Endothelial cell of umbilical vein (primary cell): ENCODE measurements around the gene PDCD1LG2. TPM values are rescaled to one million over a fixed set of nuclear protein-coding genes. Genes with fewer than 3 reads are reported as not detected.

Experiments
- BruUV-seq: library from RNA; stranded (reverse); fragments of 400-500 nt; replicated peaks from 2 replicates; lab custom pipeline; 2021; lab: Mats Ljungman, UMichigan
- CTCF ChIA-PET: fragments of 300-600, 350-600 bp; sonication (Branson Sonifier 250); formaldehyde crosslinking; loops from one replicate; lab custom pipeline; 2021; ENCODE audit warnings: antibody characterized with exemption, inconsistent platforms; lab: Charles Lee
- POLR2A ChIA-PET: fragments of 300-600, 350-600 bp; sonication (Branson Sonifier 250); formaldehyde crosslinking; loops from one replicate; lab custom pipeline; 2021; ENCODE audit warnings: antibody characterized with exemption, inconsistent platforms; lab: Charles Lee
- DNase-seq: peaks from one replicate; pipeline ENCODE4 v3.0.0-alpha.2; 2011; ENCODE audit warnings: low read depth, low spot score
- FAIRE-seq: peaks from 2 replicates; lab custom pipeline; 2011; peaks lifted over from hg19 to GRCh38; lab: Jason Lieb, UNC
- H2AFZ ChIP-seq: 2 replicates; pipeline ENCODE4 v1.6.0; 2012; ENCODE audit warnings: low read depth, low read length, control low read depth, inconsistent platforms
- H3K27ac ChIP-seq: 2 replicates; pipeline ENCODE4 v1.5.1; 2011; ENCODE audit warnings: low read depth, mild to moderate bottlenecking, control low read depth, low read length, moderate library complexity; ENCODE audit not compliant: insufficient read depth
- H3K27me3 ChIP-seq, 2 experiments: 2 replicates each; pipeline versions ENCODE4 v1.6.0 to v1.6.1; 2011; ENCODE audit warnings: low read length in 2 of 2, mixed read lengths in 1 of 2; ENCODE audit not compliant: control insufficient read depth in 2 of 2, insufficient read depth in 2 of 2
- H3K36me3 ChIP-seq, 2 experiments: 2 replicates in 1 of 2; 3 replicates in 1 of 2; pipeline ENCODE4 v1.5.1; 2011; ENCODE audit warnings: low read length in 2 of 2, mild to moderate bottlenecking in 1 of 2, moderate library complexity in 1 of 2; ENCODE audit not compliant: control insufficient read depth in 2 of 2, insufficient read depth in 2 of 2; ENCODE audit errors: extremely low read depth in 1 of 2
- H3K4me1 ChIP-seq: 3 replicates; pipeline ENCODE4 v1.5.1; 2011; ENCODE audit warnings: mild to moderate bottlenecking, low read length; ENCODE audit not compliant: control insufficient read depth, insufficient read depth; ENCODE audit errors: extremely low read depth
- H3K4me2 ChIP-seq: 2 replicates; pipeline ENCODE4 v1.6.1; 2011; ENCODE audit warnings: low read length, control low read depth, mixed read lengths; ENCODE audit not compliant: insufficient read depth
- H3K4me3 ChIP-seq, 3 experiments: fragments of 200-600 bp in 1 of 3; sonication (generic), shearing (Covaris generic) in 1 of 3; replicated peaks in 1 of 3; 2 replicates each; pipeline ENCODE4 v1.5.1; 2011 to 2016; ENCODE audit warnings: control low read depth in 3 of 3, low read length in 3 of 3, mild to moderate bottlenecking in 2 of 3, inconsistent platforms in 1 of 3, low read depth in 1 of 3, moderate library complexity in 1 of 3; ENCODE audit not compliant: insufficient read depth in 1 of 3
- H3K79me2 ChIP-seq: 2 replicates; pipeline ENCODE4 v1.6.0; 2012; ENCODE audit warnings: low read length, inconsistent platforms; ENCODE audit not compliant: control insufficient read depth, insufficient read depth
- H3K9ac ChIP-seq: replicated peaks from 2 replicates; pipeline ENCODE3; 2011; ENCODE audit warnings: low read length, control low read depth; ENCODE audit not compliant: insufficient read depth; ENCODE audit errors: extremely low read depth
- H3K9me1 ChIP-seq: replicated peaks from 3 replicates; pipeline ENCODE4 v1.6.0; 2011; ENCODE audit warnings: mild to moderate bottlenecking, low read length; ENCODE audit not compliant: control insufficient read depth, insufficient read depth; ENCODE audit errors: extremely low read depth
- H3K9me3 ChIP-seq: replicated peaks from 2 replicates; pipeline ENCODE4 v1.5.1; 2012; ENCODE audit warnings: low read length, inconsistent platforms; ENCODE audit not compliant: control insufficient read depth, insufficient read depth
- H4K20me1 ChIP-seq: replicated peaks from 2 replicates; pipeline ENCODE3; 2011; ENCODE audit warnings: mild to moderate bottlenecking, low read length; ENCODE audit not compliant: control insufficient read depth, insufficient read depth; ENCODE audit errors: extremely low read depth
- CTCF ChIP-seq, 2 donors: IDR thresholded peaks; 1 replicate in 1 of 2; 2 replicates in 1 of 2; pipeline ENCODE4 v1.5.1; 2011; ENCODE audit warnings: low read length in 2 of 2, mild to moderate bottlenecking in 2 of 2, moderate library complexity in 2 of 2, control low read depth in 1 of 2, inconsistent platforms in 1 of 2, low read depth in 1 of 2; ENCODE audit not compliant: insufficient read depth in 1 of 2; ENCODE audit errors: extremely low read depth in 1 of 2
- EZH2 ChIP-seq: IDR thresholded peaks from 2 replicates; pipeline ENCODE4 v1.6.1; 2012; ENCODE audit warnings: borderline replicate concordance, low read depth, mild to moderate bottlenecking, moderate library complexity, low read length, inconsistent platforms; ENCODE audit not compliant: severe bottlenecking
- FOS ChIP-seq: IDR thresholded peaks from 2 replicates; pipeline ENCODE4 v1.6.1; 2011; ENCODE audit warnings: mild to moderate bottlenecking, low read length, moderate library complexity, borderline replicate concordance; ENCODE audit not compliant: insufficient read depth
- GATA2 ChIP-seq: IDR thresholded peaks from 2 replicates; pipeline ENCODE4 v1.7.0; 2011; ENCODE audit warnings: low read depth, mild to moderate bottlenecking, moderate library complexity, mixed read lengths, low read length; ENCODE audit not compliant: insufficient read length, insufficient read depth
- JUN ChIP-seq: IDR thresholded peaks from 2 replicates; pipeline ENCODE4 v1.6.1; 2011; ENCODE audit warnings: borderline replicate concordance, low read depth; ENCODE audit not compliant: insufficient read length, insufficient read depth
- MAX ChIP-seq: IDR thresholded peaks from 2 replicates; pipeline ENCODE4 v1.6.1; 2011; ENCODE audit not compliant: insufficient read depth, insufficient read length
- MYC ChIP-seq: IDR thresholded peaks from one replicate; pipeline ENCODE4 v1.6.1; 2011; ENCODE audit warnings: mild to moderate bottlenecking, low read depth, low read length
- POLR2A ChIP-seq: IDR thresholded peaks from 2 replicates; pipeline ENCODE4 v1.6.1; 2012; ENCODE audit warnings: low read depth, mild to moderate bottlenecking, control low read depth, low read length
- POLR2AphosphoS5 ChIP-seq: IDR thresholded peaks from 2 replicates; pipeline ENCODE4 v1.6.1; 2012; ENCODE audit warnings: low read depth, mild to moderate bottlenecking, control low read depth, low read length, moderate library complexity; ENCODE audit not compliant: insufficient read depth
- dilution Hi-C: fragments of 300-500 bp; cut with MboI; formaldehyde crosslinking; loops from one replicate; pipeline ENCODE4 v1.15.0; 2019; ENCODE audit warnings: low sequenced_read_pairs; ENCODE audit not compliant: extremely low pct_ligation_motif_present
- intact Hi-C: fragments of 100-400 bp; cut with micrococcal nuclease; formaldehyde crosslinking; loops from one replicate; pipeline ENCODE4 v1.10.0; 2022
- polyA plus RNA-seq, 4 experiments: library from polyadenylated mRNA; depleted of rRNA in 3 of 4; stranded (reverse) in 3 of 4; unstranded in 1 of 4; fragments of >200 nt; gene quantifications; 2 replicates each; pipeline versions ENCODE4 v1.2.1 to v1.2.3, GENCODE V29; 2011 to 2012; ENCODE audit warnings: missing spikeins in 1 of 4
- total RNA-seq: library from RNA; stranded (reverse); gene quantifications from 2 replicates; pipeline ENCODE4 v1.2.3, GENCODE V29; 2021

PDCD1LG2 gene
- total and polyA plus RNA-seq, 2 donors (not counting 3 experiments of a cell fraction or from before 2014, with no cell fraction given) = 7.9 to 9.5 TPM

GRCh38 chr9:5512658-5513452 is 2.5 kb downstream of the PDCD1LG2 start:
- no TSS peak for BruUV-seq
- H3K27me3 ChIP-seq = no peaks in the 10 kb centered on the region
- FAIRE-seq (no peak), DNase-seq (no peak)
- no peaks in the 10 kb centered on the region for H3K9me3 ChIP-seq
- no peaks in the 10 kb centered on the region for H3K36me3 ChIP-seq
- H3K4me1 ChIP-seq = peaks cover 47% of the 10 kb centered on the region
- no peak overlapping the region for H2AFZ ChIP-seq
- CTCF ChIA-PET = interaction anchor here (0.7 to 3.0 kb wide), 5 partner anchors 24 to 75 kb away, joined by 3 to 18 read pairs (median 7); partner anchors contain the start of gene CD274
- dilution Hi-C loops (no loop called here), intact Hi-C loops (no loop called here)
- no peaks in the 10 kb centered on the region for H4K20me1 ChIP-seq
- H3K9me1 ChIP-seq = no peaks in the 10 kb centered on the region
- H3K27ac ChIP-seq = no peak overlapping the region
- no peak overlapping the region for H3K4me3 ChIP-seq
- TF ChIP-seq MAX (no peak), GATA2 (no peak), EZH2 (no peak), POLR2AphosphoS5 (no peak), MYC (no peak)
- peaks cover 26% of the 10 kb centered on the region for H3K79me2 ChIP-seq
- peak overlapping the region; percentile 82 for H3K4me2 ChIP-seq
- no peak overlapping the region for H3K9ac ChIP-seq
- POLR2A ChIA-PET = no interaction called here

GRCh38 chr9:5513966-5514616 is 3.8 kb downstream of the PDCD1LG2 start:
- H3K79me2 ChIP-seq = peaks cover 26% of the 10 kb centered on the region
- no peak overlapping the region for H3K4me3 ChIP-seq
- H3K9ac ChIP-seq = no peak overlapping the region
- TF ChIP-seq POLR2A = no peak
- no peak for TF ChIP-seq CTCF (IDR thresholded peaks at IDR 0.05; ENCODE audit: extremely low read depth in 1 of 2, insufficient read depth in 1 of 2, low read depth in 1 of 2, low read length in 2 of 2)
- no peak for TF ChIP-seq POLR2AphosphoS5
- no peak for TF ChIP-seq GATA2
- no peak for TF ChIP-seq EZH2
- TF ChIP-seq FOS = no peak
- no peak for TF ChIP-seq JUN
- no peak for TF ChIP-seq MYC
- no peak for TF ChIP-seq MAX
- POLR2A ChIA-PET = no interaction called here
- no TSS peak for BruUV-seq
- H3K36me3 ChIP-seq = no peaks in the 10 kb centered on the region
- H3K27me3 ChIP-seq = no peaks in the 10 kb centered on the region
- peaks cover 39% of the 10 kb centered on the region for H3K4me1 ChIP-seq
- dilution Hi-C loops (no loop called here), intact Hi-C loops (no loop called here)
- H3K27ac ChIP-seq = no peak overlapping the region
- DNase-seq (no peak), FAIRE-seq (no peak)
- no peaks in the 10 kb centered on the region for H3K9me3 ChIP-seq
- CTCF ChIA-PET = interaction anchor here (1.1 to 1.3 kb wide), 3 partner anchors 11 to 64 kb away, joined by 3 to 4 read pairs (median 3); partner anchors contain the start of gene CD274
- no peak overlapping the region for H3K4me2 ChIP-seq
- no peaks in the 10 kb centered on the region for H4K20me1 ChIP-seq
- H3K9me1 ChIP-seq = no peaks in the 10 kb centered on the region
- H2AFZ ChIP-seq = no peak overlapping the region
